NCI-H1048 (cell line): ENCODE data around the gene LMO2.

Experiments
- DNase-seq: peaks from one replicate; lab custom pipeline; 2025; lab: John Stamatoyannopoulos, UW

The LMO2 gene

GRCh38 chr11:33819278-33820035, 72.4 kb downstream of the LMO2 start:
- DNase-seq, result no peak
